Prostate gland (tissue), 2 donors: Measurements from ENCODE around the gene FAM193A. TPM values are rescaled to one million over a fixed set of nuclear protein-coding genes. Genes with fewer than 3 reads are reported as not detected.
"Not testable (repeated sequence)": the region's sequence is repeated elsewhere in the genome, so short reads cannot be mapped to it uniquely, and the experiment has no call there.

Source experiments
- DNase-seq: peaks from one replicate; pipeline ENCODE4 v3.0.0-alpha.2; 2019; ENCODE audit warnings: low spot score
- H3K27ac ChIP-seq, 2 donors: fragments of 200-600 bp; sonication (generic); 2 replicates each; pipeline ENCODE4 v1.5.1; 2017 to 2019
- H3K27me3 ChIP-seq: fragments of 200-600 bp; sonication (generic); replicated peaks from 2 replicates; pipeline ENCODE4 v1.5.1; 2019; ENCODE audit not compliant: insufficient read depth
- H3K36me3 ChIP-seq, 2 donors: fragments of 200-600 bp; sonication (generic); 1 replicate in 1 of 2; 2 replicates in 1 of 2; pipeline versions ENCODE4 v1.5.1 to v1.8.1; 2017 to 2019
- H3K4me1 ChIP-seq: fragments of 200-600 bp; sonication (generic); replicated peaks from 2 replicates; pipeline ENCODE4 v1.5.1; 2019
- H3K4me3 ChIP-seq, 2 donors: fragments of 200-600 bp; sonication (generic); 2 replicates each; pipeline ENCODE4 v1.5.1; 2017 to 2019
- H3K9me3 ChIP-seq: fragments of 200-600 bp; sonication (generic); 2 replicates; pipeline ENCODE4 v1.5.1; 2017
- CTCF ChIP-seq, 4 experiments: fragments of 200-600 bp in 2 of 4; fragments of 450-650 bp in 2 of 4; sonication (generic) in 2 of 4; IDR thresholded peaks; 1 replicate in 3 of 4; 2 replicates in 1 of 4; pipeline ENCODE4 v1.5.1; 2016 to 2019; ENCODE audit warnings: antibody characterized with exemption in 4 of 4, mild to moderate bottlenecking in 2 of 4, moderate library complexity in 2 of 4
- POLR2A ChIP-seq: fragments of 450-650 bp; IDR thresholded peaks from one replicate; pipeline ENCODE4 v1.6.1; 2016; ENCODE audit warnings: antibody characterized with exemption, mild to moderate bottlenecking
- POLR2AphosphoS5 ChIP-seq: sonication (generic); formaldehyde crosslinking; IDR thresholded peaks from one replicate; pipeline ENCODE4 v1.6.1; 2017; ENCODE audit warnings: antibody characterized with exemption
- WGBS: methylation state at CpG from one replicate; pipeline ENCODE4 v1.1.5; 2018; 5-methylcytosine and 5-hydroxymethylcytosine counted together
- intact Hi-C: fragments of 100-400 bp; cut with DNase I; formaldehyde crosslinking; loops from one replicate; pipeline ENCODE4 v1.14.2; 2022
- total RNA-seq, 2 donors: library from RNA; depleted of rRNA; stranded (reverse); fragments of >200 nt; gene quantifications; one replicate each; pipeline ENCODE4 v1.1.0, GENCODE V29; 2016

The FAM193A gene
- total RNA-seq, 2 donors from 2014 or later: 24.1 to 53.1 TPM

GRCh38 chr4:2734612-2735011, 198.2 kb downstream of the FAM193A start:
- H3K27ac ChIP-seq: no peak overlapping the region

DNA sequence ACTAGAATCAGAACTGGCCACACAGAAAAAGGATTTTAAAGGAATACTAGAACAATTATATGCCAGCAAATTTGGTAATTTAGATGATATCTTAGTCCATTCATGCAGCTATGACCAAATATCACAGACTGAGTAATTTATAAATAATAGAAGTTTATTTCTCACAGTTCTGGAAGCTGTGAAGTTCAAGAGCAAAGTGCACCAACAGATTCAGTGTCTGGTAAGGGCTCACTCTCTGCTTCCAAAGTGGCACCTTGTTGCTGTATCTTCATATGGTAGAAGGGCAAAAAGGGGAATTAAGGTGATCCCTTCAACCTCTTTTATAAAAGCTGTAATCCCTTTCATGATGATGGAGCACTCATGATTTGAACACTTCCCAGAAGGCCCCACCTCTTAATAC, 199.4 kb downstream of the FAM193A start:
- Histone ChIP-seq H3K27ac (no peak overlapping the region), H3K4me3 (no peak overlapping the region), H3K36me3 (peaks cover 0 to 23% of the 10 kb centered on the region in 2 donors), H3K9me3 (no peaks in the 10 kb centered on the region), H3K4me1 (no peaks in the 10 kb centered on the region), H3K27me3 (no peaks in the 10 kb centered on the region)
- TF ChIP-seq POLR2AphosphoS5 (no peak), POLR2A (no peak), CTCF (IDR thresholded peaks at IDR 0.05) (no peak)
- DNase-seq: no peak
- intact Hi-C loops: no loop called here

More at GRCh38 chr4:2734612-2735011, 198.2 kb downstream of the FAM193A start:
- intact Hi-C loops: no loop called here
- peaks cover 0 to 23% of the 10 kb centered on the region in 2 donors for H3K36me3 ChIP-seq
- H3K9me3 ChIP-seq: no peaks in the 10 kb centered on the region
- no peaks in the 10 kb centered on the region for H3K27me3 ChIP-seq
- TF ChIP-seq POLR2A: no peak
- no peak for TF ChIP-seq POLR2AphosphoS5
- no peak for TF ChIP-seq CTCF (IDR thresholded peaks at IDR 0.05)
- no peak for DNase-seq
- no peaks in the 10 kb centered on the region for H3K4me1 ChIP-seq
- WGBS: 71% methylated on average over 1 of the region's 1 CpG
- no peak overlapping the region for H3K4me3 ChIP-seq

DNA sequence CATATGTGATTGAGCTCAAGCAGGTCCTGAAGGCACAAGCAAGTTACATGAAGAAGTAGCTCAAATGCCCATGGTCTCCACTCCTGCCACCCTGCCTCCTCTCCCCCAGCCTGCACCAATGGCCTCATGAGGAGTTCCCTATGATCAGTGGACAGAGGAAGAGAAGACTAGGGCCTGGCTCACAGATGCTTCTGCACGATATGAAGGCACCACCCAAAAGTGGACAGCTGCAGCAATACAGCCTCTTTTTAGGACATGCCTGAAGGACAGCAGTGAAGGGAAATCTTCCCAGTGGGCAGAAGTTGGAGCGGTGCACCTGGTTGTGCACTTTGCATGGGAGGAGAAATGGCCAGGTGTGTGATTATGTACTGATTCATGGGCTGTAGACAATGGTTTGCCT, 201.8 kb downstream of the FAM193A start:
- H3K4me3 ChIP-seq, H3K4me1 ChIP-seq, H3K36me3 ChIP-seq, intact Hi-C loops, DNase-seq, H3K27me3 ChIP-seq, H3K9me3 ChIP-seq, H3K27ac ChIP-seq: not testable (repeated sequence)
- 98% methylated on average over 2 of the region's 2 CpGs for WGBS

DNA sequence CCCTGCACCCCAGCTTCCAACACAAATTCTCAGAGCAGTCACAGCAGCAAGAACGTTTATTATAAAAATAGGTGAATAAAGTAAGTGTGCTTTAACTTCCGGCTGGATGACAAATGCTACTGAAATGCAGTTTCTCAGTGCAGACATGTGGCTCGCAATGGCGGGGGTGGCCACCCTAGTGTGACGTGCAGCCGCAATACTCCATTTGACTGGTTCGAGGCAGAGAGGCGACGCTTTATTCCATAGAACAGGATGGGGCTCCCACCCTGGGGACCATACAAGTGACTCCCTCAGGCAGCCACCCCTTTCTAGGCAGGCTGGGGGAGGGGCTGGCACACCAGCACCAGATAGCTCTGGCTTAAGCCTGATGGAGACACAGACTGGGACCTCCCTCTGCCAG, 205.2 kb downstream of the FAM193A start:
- Histone ChIP-seq H3K27ac (no peak overlapping the region), H3K4me3 (no peak overlapping the region), H3K4me1 (peaks cover 5% of the 10 kb centered on the region), H3K9me3 (no peaks in the 10 kb centered on the region), H3K36me3 (peaks cover 0 to 5% of the 10 kb centered on the region in 2 donors), H3K27me3 (no peaks in the 10 kb centered on the region)
- 85% methylated on average over 9 of the region's 9 CpGs for WGBS
- TF ChIP-seq CTCF (IDR thresholded peaks at IDR 0.05) (no peak), POLR2AphosphoS5 (no peak), POLR2A (no peak)
- no peak for DNase-seq
- intact Hi-C loops: no loop called here

DNA sequence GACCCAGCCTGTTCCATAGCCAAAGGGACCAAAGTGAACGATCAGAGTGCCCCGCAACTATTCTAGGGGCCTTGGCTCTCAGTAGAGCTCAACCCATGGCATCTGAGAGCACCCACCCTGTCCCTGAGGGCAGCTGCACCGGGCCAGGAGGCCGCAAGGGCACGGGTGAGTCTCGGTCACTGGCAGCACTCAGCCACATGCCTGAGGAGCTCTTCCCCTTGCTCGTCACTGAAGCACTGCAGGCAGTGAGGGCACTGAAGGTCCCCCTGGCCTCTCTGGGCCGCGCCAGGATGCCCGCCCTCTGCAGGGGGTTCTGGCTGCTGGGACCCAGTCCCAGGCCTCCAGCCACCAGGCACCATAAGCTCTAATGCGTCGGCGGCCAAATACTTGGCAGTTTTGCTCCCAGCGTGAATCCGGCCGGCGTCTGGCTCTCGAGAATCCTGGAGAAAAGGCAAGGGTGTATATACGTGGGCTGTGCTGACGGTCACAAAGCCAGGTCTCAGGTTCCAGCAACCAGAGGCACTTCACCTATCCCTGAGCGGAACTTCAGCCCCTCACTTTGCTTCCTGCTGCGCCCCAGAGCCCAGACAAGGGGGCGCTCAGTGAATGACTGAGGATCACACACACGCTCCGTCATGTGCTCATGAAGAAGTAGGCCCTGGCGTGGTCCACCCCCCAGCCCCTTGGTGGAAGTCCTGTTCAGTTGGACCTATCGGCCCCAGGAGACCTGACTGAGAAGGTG, 205.8 kb downstream of the FAM193A start:
- no peaks in the 10 kb centered on the region for H3K9me3 ChIP-seq
- H3K4me1 ChIP-seq: peaks cover 5% of the 10 kb centered on the region
- peaks cover 5% of the 10 kb centered on the region in 2 donors for H3K36me3 ChIP-seq
- H3K27me3 ChIP-seq: no peaks in the 10 kb centered on the region
- WGBS: 90% methylated on average over 20 of the region's 27 CpGs
- no peak for TF ChIP-seq POLR2AphosphoS5
- TF ChIP-seq CTCF (IDR thresholded peaks at IDR 0.05): no peak
- no peak for TF ChIP-seq POLR2A
- H3K27ac ChIP-seq: no peak overlapping the region
- H3K4me3 ChIP-seq: no peak overlapping the region
- intact Hi-C loops: no loop called here
- DNase-seq: no peak
